Endothelial cell of umbilical vein (primary cell): ENCODE data around the gene WDR90. TPM values are rescaled to one million over a fixed set of nuclear protein-coding genes. Genes with fewer than 3 reads are reported as not detected.

Experiments
- BruUV-seq: library from RNA; stranded (reverse); fragments of 400-500 nt; replicated peaks from 2 replicates; lab custom pipeline; 2021; lab: Mats Ljungman, UMichigan
- CTCF ChIA-PET: fragments of 300-600, 350-600 bp; sonication (Branson Sonifier 250); formaldehyde crosslinking; loops from one replicate; lab custom pipeline; 2021; ENCODE audit warnings: antibody characterized with exemption, inconsistent platforms; lab: Charles Lee
- POLR2A ChIA-PET: fragments of 300-600, 350-600 bp; sonication (Branson Sonifier 250); formaldehyde crosslinking; loops from one replicate; lab custom pipeline; 2021; ENCODE audit warnings: antibody characterized with exemption, inconsistent platforms; lab: Charles Lee
- DNase-seq: peaks from one replicate; pipeline ENCODE4 v3.0.0-alpha.2; 2011; ENCODE audit warnings: low read depth, low spot score
- FAIRE-seq: peaks from 2 replicates; lab custom pipeline; 2011; peaks lifted over from hg19 to GRCh38; lab: Jason Lieb, UNC
- H2AFZ ChIP-seq: 2 replicates; pipeline ENCODE4 v1.6.0; 2012; ENCODE audit warnings: low read depth, low read length, control low read depth, inconsistent platforms
- H3K27ac ChIP-seq: 2 replicates; pipeline ENCODE4 v1.5.1; 2011; ENCODE audit warnings: low read depth, mild to moderate bottlenecking, control low read depth, low read length, moderate library complexity; ENCODE audit not compliant: insufficient read depth
- H3K27me3 ChIP-seq, 2 experiments: 2 replicates each; pipeline versions ENCODE4 v1.6.0 to v1.6.1; 2011; ENCODE audit warnings: low read length in 2 of 2, mixed read lengths in 1 of 2; ENCODE audit not compliant: control insufficient read depth in 2 of 2, insufficient read depth in 2 of 2
- H3K36me3 ChIP-seq, 2 experiments: 2 replicates in 1 of 2; 3 replicates in 1 of 2; pipeline ENCODE4 v1.5.1; 2011; ENCODE audit warnings: low read length in 2 of 2, mild to moderate bottlenecking in 1 of 2, moderate library complexity in 1 of 2; ENCODE audit not compliant: control insufficient read depth in 2 of 2, insufficient read depth in 2 of 2; ENCODE audit errors: extremely low read depth in 1 of 2
- H3K4me1 ChIP-seq: 3 replicates; pipeline ENCODE4 v1.5.1; 2011; ENCODE audit warnings: mild to moderate bottlenecking, low read length; ENCODE audit not compliant: control insufficient read depth, insufficient read depth; ENCODE audit errors: extremely low read depth
- H3K4me2 ChIP-seq: 2 replicates; pipeline ENCODE4 v1.6.1; 2011; ENCODE audit warnings: low read length, control low read depth, mixed read lengths; ENCODE audit not compliant: insufficient read depth
- H3K4me3 ChIP-seq, 3 experiments: fragments of 200-600 bp in 1 of 3; sonication (generic), shearing (Covaris generic) in 1 of 3; replicated peaks in 1 of 3; 2 replicates each; pipeline ENCODE4 v1.5.1; 2011 to 2016; ENCODE audit warnings: control low read depth in 3 of 3, low read length in 3 of 3, mild to moderate bottlenecking in 2 of 3, inconsistent platforms in 1 of 3, low read depth in 1 of 3, moderate library complexity in 1 of 3; ENCODE audit not compliant: insufficient read depth in 1 of 3
- H3K79me2 ChIP-seq: 2 replicates; pipeline ENCODE4 v1.6.0; 2012; ENCODE audit warnings: low read length, inconsistent platforms; ENCODE audit not compliant: control insufficient read depth, insufficient read depth
- H3K9ac ChIP-seq: replicated peaks from 2 replicates; pipeline ENCODE3; 2011; ENCODE audit warnings: low read length, control low read depth; ENCODE audit not compliant: insufficient read depth; ENCODE audit errors: extremely low read depth
- H3K9me1 ChIP-seq: replicated peaks from 3 replicates; pipeline ENCODE4 v1.6.0; 2011; ENCODE audit warnings: mild to moderate bottlenecking, low read length; ENCODE audit not compliant: control insufficient read depth, insufficient read depth; ENCODE audit errors: extremely low read depth
- H3K9me3 ChIP-seq: replicated peaks from 2 replicates; pipeline ENCODE4 v1.5.1; 2012; ENCODE audit warnings: low read length, inconsistent platforms; ENCODE audit not compliant: control insufficient read depth, insufficient read depth
- H4K20me1 ChIP-seq: replicated peaks from 2 replicates; pipeline ENCODE3; 2011; ENCODE audit warnings: mild to moderate bottlenecking, low read length; ENCODE audit not compliant: control insufficient read depth, insufficient read depth; ENCODE audit errors: extremely low read depth
- CTCF ChIP-seq, 2 donors: IDR thresholded peaks; 1 replicate in 1 of 2; 2 replicates in 1 of 2; pipeline ENCODE4 v1.5.1; 2011; ENCODE audit warnings: low read length in 2 of 2, mild to moderate bottlenecking in 2 of 2, moderate library complexity in 2 of 2, control low read depth in 1 of 2, inconsistent platforms in 1 of 2, low read depth in 1 of 2; ENCODE audit not compliant: insufficient read depth in 1 of 2; ENCODE audit errors: extremely low read depth in 1 of 2
- EZH2 ChIP-seq: IDR thresholded peaks from 2 replicates; pipeline ENCODE4 v1.6.1; 2012; ENCODE audit warnings: borderline replicate concordance, low read depth, mild to moderate bottlenecking, moderate library complexity, low read length, inconsistent platforms; ENCODE audit not compliant: severe bottlenecking
- FOS ChIP-seq: IDR thresholded peaks from 2 replicates; pipeline ENCODE4 v1.6.1; 2011; ENCODE audit warnings: mild to moderate bottlenecking, low read length, moderate library complexity, borderline replicate concordance; ENCODE audit not compliant: insufficient read depth
- GATA2 ChIP-seq: IDR thresholded peaks from 2 replicates; pipeline ENCODE4 v1.7.0; 2011; ENCODE audit warnings: low read depth, mild to moderate bottlenecking, moderate library complexity, mixed read lengths, low read length; ENCODE audit not compliant: insufficient read length, insufficient read depth
- MYC ChIP-seq: IDR thresholded peaks from one replicate; pipeline ENCODE4 v1.6.1; 2011; ENCODE audit warnings: mild to moderate bottlenecking, low read depth, low read length
- POLR2A ChIP-seq: IDR thresholded peaks from 2 replicates; pipeline ENCODE4 v1.6.1; 2012; ENCODE audit warnings: low read depth, mild to moderate bottlenecking, control low read depth, low read length
- POLR2AphosphoS5 ChIP-seq: IDR thresholded peaks from 2 replicates; pipeline ENCODE4 v1.6.1; 2012; ENCODE audit warnings: low read depth, mild to moderate bottlenecking, control low read depth, low read length, moderate library complexity; ENCODE audit not compliant: insufficient read depth
- dilution Hi-C: fragments of 300-500 bp; cut with MboI; formaldehyde crosslinking; loops from one replicate; pipeline ENCODE4 v1.15.0; 2019; ENCODE audit warnings: low sequenced_read_pairs; ENCODE audit not compliant: extremely low pct_ligation_motif_present
- intact Hi-C: fragments of 100-400 bp; cut with micrococcal nuclease; formaldehyde crosslinking; loops from one replicate; pipeline ENCODE4 v1.10.0; 2022
- polyA plus RNA-seq, 4 experiments: library from polyadenylated mRNA; depleted of rRNA in 3 of 4; stranded (reverse) in 3 of 4; unstranded in 1 of 4; fragments of >200 nt; gene quantifications; 2 replicates each; pipeline versions ENCODE4 v1.2.1 to v1.2.3, GENCODE V29; 2011 to 2012; ENCODE audit warnings: missing spikeins in 1 of 4
- total RNA-seq: library from RNA; stranded (reverse); gene quantifications from 2 replicates; pipeline ENCODE4 v1.2.3, GENCODE V29; 2021

Gene WDR90
- total and polyA plus RNA-seq, 2 donors (not counting 3 experiments of a cell fraction or from before 2014, with no cell fraction given), result 22.2 to 51.8 TPM

DNA sequence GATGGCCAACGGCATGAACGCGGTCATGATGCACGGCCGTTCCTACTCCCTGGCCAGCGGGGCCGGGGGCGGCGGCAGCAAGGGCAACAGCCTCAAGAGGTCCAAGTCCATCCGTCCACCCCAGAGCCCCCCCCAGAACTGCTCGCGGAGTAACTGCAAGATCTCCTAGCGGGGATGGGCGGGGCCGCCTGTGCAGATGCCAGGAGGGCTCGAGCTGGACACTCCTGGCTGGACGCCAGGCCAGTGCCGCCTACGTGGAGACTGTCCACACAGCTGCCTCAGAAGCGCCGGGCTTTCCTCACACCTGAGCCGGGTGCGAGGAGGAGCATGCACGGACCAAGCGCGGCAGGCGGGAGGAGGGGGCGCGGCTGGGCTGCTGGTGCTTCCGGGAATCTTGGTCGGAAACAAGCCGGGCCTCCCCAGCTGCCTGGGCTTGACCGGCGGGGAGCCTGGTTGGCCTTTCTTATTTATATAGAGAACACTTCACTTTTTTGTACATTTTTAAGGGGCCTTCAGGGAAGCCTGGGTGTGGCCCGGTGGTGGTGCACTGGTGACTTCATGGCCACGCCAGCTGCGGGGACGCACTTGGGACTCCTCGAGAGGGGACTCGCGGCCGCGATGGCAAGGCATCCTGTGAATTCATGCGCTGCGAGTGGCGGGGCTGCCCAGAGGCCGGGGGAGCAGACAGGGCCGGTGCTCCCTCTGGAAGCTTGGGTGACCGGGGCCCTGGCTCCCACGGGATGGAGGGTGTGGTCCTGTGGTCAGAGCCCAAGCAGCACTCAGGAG is 21.5 kb upstream of the WDR90 start:
- H3K4me3 ChIP-seq, result no peak overlapping the region
- no peak for DNase-seq
- H3K9me3 ChIP-seq, result no peaks in the 10 kb centered on the region
- H3K79me2 ChIP-seq, result no peaks in the 10 kb centered on the region
- no TSS peak for BruUV-seq
- TF ChIP-seq POLR2AphosphoS5 (no peak), MYC (no peak), CTCF (IDR thresholded peaks at IDR 0.05; ENCODE audit: extremely low read depth in 1 of 2, insufficient read depth in 1 of 2, low read depth in 1 of 2, low read length in 2 of 2) (no peak), GATA2 (no peak), FOS (no peak), EZH2 (no peak), POLR2A (no peak)
- ChIA-PET POLR2A (interaction anchor here (1.2 kb wide), 1 partner anchor 9 kb away, joined by 4 read pairs; the partner anchor contains the start of gene METTL26), CTCF (interaction anchor here (0.6 to 1.3 kb wide), 3 partner anchors 9 to 37 kb away, joined by 3 to 7 read pairs (median 3); partner anchors contain the start of gene METTL26)
- no peak overlapping the region for H2AFZ ChIP-seq
- no peak overlapping the region for H3K9ac ChIP-seq
- intact Hi-C loops, result loop anchor here (2.0 kb wide), 1 partner anchor 39 kb away; no protein-coding TSS in a partner anchor
- H3K27ac ChIP-seq, result no peak overlapping the region
- FAIRE-seq, result no peak
- peaks cover 3% of the 10 kb centered on the region for H3K4me1 ChIP-seq
- dilution Hi-C loops, result no loop called here
- H4K20me1 ChIP-seq, result no peaks in the 10 kb centered on the region
- peaks cover 0 to 5% of the 10 kb centered on the region in 2 experiments for H3K36me3 ChIP-seq
- H3K9me1 ChIP-seq, result no peaks in the 10 kb centered on the region
- no peak overlapping the region for H3K4me2 ChIP-seq
- H3K27me3 ChIP-seq, result no peaks in the 10 kb centered on the region
